GF-D8 (cell line): ENCODE data around the gene PKP1.

ENCODE experiments used
- DNase-seq: peaks from one replicate; lab custom pipeline; 2025; lab: John Stamatoyannopoulos, UW

The PKP1 gene

DNA sequence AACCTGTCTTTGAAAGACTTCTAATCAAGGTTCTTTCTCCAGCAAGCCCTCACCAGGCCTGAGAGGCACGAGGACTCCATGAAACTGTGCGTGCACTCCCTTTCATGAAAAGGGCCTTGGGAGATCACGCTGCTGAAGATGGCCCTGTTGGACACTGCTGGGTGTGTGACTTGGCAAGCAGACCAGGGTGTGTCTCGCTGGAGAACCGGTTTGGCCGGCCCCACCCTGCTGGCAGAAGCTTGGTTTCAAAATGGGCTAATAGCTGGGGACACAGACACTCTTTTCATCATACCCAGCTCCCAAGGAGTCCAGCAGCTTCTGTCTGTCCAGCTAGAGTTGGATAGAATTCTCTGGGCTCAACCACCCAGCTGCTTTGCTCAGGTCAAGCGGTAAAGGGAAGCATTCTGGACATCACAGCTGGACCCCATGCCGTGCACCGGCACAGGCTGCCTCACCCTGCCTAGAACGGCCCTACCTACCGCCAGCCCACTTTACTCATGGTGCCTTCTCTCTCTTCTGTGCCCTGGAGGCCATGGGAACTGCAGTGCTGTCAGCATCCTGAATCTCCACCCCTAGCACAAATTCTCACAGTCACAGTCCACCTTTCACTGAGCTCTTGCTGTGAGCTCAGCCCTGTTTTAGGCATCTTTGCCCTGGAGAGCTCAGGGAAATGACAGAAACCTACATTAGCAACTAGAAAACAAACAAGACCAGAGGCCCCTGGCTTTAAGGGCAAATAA, 24.6 kb downstream of the PKP1 start:
- no peak for DNase-seq

DNA sequence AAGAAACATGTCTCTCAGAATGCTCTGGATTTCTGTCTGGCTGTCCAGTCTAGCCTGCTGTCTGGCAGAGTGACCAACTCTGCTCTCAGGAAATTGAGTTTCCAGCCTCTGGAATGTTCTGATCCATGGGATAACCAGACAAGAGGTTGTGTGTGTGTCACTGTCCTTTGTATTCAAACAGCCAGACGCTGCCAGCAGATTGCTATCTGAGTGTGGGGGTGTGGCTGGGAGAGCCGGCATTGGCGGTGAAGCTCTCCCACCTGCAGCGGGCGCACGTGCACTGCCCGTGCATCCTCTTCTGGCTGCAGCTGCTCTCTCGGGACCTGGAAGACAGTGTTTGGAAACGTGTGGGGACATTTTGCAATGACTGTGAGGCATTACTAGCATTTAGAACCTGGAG, 26.1 kb downstream of the PKP1 start:
- peak; percentile 51 for DNase-seq

DNA sequence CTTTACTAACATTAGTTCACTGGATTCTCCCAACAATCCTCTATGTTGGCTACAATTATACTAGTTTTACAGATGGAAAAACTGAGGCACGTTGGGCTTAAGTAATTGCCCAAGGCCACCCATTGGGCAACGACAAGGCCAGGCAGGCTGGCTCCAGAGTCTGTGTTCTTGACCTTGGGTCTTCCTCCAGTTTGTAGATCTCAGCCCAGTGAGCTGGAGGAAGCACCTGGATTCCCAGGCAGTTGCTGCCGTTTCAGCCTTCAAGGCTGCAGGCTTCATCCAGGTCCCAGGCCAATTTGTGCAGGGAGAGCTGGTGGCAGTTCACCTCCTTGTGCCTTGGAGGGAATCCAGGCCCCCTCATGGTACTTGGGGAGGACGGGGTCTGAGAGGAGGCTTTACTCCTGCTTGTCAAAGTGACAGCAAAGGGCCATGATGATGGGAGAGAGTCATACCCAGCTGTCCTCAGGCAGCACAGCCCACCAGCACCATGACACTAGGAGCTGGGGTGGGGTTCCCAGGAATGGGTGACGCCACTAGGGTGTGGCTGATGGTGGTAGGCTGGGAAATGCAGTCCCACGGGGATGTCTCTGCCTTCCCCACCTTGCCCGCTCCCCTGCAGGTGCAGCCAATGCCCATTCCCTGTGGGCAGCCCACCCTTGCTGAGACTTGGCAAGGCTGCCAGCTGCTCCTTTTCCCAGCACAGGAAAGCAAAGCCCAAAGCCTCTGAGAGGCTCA, 27.1 kb downstream of the PKP1 start:
- DNase-seq, result no peak

DNA sequence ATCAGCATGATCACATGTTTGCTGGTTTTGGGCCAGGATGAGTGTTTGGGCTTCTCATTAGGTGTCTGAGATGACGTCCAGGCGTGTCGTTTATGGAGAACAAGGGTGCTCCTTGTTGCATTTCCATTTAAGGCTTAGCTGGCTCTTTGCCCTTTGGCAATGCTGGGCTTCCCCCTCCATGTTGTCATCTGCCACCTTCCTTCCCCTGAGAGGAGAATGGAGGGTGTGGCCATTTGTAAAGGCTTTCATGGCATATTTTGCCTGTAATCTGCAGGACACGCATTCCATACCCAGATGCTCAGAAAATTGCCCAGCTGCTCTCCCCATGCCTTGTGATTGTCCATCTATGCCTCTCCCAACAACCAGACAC, 27.7 kb downstream of the PKP1 start:
- no peak for DNase-seq

- peak; percentile 39 for DNase-seq
Measured at GRCh38 chr1:201311356-201312011, 28.2 kb downstream of the PKP1 start.

GRCh38 chr1:201312298-201312697, 29.0 kb downstream of the PKP1 start:
- DNase-seq, result no peak

DNA sequence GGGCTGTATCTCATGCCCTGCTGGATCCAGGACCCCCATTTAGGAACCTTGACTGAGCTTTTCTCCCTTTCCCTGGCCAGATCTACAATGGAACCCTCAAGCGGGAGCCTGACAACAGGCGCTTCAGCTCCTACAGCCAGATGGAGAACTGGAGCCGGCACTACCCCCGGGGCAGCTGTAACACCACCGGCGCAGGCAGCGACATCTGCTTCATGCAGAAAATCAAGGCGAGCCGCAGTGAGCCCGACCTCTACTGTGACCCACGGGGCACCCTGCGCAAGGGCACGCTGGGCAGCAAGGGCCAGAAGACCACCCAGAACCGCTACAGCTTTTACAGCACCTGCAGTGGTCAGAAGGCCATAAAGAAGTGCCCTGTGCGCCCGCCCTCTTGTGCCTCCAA, 29.8 kb downstream of the PKP1 start:
- DNase-seq, result no peak

- DNase-seq, result no peak
Measured at GRCh38 chr1:201316556-201316955, 33.2 kb downstream of the PKP1 start.

DNA sequence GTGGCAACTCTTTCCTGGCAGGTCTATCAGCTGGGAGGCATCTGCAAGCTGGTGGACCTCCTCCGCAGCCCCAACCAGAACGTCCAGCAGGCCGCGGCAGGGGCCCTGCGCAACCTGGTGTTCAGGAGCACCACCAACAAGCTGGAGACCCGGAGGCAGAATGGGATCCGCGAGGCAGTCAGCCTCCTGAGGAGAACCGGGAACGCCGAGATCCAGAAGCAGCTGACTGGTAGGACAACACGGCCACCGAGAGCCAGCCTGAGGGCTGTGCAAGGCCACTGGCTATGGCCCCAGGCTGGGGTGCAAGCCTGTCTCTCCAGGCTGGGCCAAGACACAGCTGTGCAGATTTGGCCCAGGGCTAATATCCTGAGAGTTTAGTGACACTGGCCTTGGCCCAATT, 34.2 kb downstream of the PKP1 start:
- DNase-seq, result no peak

DNA sequence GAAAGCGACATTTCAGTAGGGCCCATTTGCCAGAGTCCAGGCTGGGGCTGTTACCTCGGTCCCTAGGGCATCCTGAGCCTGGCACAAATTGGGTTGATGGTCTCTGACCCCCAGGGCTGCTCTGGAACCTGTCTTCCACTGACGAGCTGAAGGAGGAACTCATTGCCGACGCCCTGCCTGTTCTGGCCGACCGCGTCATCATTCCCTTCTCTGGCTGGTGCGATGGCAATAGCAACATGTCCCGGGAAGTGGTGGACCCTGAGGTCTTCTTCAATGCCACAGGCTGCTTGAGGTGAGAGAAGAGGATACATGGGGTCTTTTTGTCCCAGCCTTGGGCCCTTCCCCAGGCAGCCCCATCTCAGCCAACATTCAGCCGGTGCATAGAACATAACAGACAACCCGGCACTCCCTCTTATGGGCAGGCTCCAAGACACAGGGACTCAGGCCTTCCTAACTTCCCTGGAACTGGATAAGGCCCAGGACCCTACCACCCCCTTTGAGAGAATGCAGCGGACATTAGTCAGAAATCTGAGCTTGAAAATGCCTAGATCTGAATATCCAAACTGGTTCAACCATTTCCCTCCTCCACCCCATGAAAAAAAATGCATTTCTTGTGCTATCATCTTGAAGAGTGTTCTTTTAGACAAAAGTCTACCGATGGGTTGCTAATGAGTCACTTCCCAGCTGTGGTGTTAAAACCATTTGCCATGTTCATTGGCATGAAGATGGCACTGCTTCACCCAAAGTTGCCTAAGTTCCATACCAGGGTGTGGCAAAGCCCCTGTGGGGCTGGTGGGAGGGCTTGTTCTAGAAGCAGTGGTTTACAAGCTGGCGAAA, 35.4 kb downstream of the PKP1 start:
- DNase-seq, result no peak

- DNase-seq, result no peak
Measured at GRCh38 chr1:201319631-201320030, 36.3 kb downstream of the PKP1 start.

GRCh38 chr1:201320168-201320788, 37.0 kb downstream of the PKP1 start:
- DNase-seq, result no peak

DNA sequence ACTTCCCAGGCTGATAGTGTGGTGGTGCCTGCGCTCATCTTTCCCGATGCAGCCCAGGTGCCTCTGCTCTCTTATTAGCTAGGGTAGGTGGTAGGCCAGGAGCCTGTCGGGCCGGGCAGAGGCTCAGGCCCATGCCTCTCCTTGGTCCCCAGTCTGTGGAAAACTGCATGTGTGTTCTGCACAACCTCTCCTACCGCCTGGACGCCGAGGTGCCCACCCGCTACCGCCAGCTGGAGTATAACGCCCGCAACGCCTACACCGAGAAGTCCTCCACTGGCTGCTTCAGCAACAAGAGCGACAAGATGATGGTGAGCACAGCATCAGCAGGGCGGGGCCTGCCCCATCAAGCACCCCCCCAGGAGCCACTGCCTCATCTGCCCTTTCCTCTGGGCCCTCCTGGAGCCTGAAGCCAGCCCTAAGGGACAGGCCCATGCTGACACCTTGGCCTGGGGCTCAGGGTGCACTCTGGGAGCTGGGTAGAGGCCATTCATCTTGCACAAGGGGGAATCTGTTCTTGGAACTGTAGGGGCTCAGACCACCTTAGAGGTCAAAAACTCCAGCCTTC, 38.6 kb downstream of the PKP1 start:
- no peak for DNase-seq

GRCh38 chr1:201322653-201323510, 39.6 kb downstream of the PKP1 start:
- DNase-seq, result no peak

DNA sequence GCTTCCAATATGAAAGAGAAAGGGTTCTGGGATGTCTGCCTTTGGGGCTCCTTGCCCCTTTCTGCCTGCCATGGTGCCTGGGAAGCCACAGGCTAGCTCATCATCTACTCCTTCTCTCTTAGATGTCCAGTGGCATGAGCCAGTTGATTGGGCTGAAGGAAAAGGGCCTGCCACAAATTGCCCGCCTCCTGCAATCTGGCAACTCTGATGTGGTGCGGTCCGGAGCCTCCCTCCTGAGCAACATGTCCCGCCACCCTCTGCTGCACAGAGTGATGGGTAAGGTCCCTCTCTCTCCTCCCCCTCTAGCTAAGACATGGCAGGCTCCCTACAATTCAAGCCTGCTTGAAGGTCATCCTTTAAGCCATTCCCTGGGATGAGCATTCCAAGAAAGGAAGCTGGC, 41.0 kb downstream of the PKP1 start:
- DNase-seq, result no peak

- DNase-seq, result no peak
Measured at GRCh38 chr1:201324821-201325677, 41.7 kb downstream of the PKP1 start.

DNA sequence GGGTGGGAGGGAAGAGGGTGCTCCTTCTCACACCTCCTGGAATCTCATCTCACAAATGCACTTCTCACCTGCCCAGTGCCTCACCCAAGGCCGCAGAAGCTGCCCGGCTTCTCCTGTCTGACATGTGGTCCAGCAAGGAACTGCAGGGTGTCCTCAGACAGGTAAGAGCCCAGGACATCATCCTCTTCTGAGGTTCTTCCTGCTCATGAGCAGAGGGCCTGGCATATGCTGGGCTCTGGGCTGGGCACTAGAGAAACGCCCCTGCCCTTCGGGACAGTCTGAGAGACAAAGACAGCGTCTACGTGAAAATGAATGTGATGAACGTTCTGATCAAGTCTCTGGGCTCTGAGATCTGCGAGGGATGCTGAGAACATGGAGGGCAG, 42.4 kb downstream of the PKP1 start:
- no peak for DNase-seq

- no peak for DNase-seq
Measured at GRCh38 chr1:201326710-201327109, 43.4 kb downstream of the PKP1 start.

- no peak for DNase-seq
Measured at GRCh38 chr1:201327687-201328240, 44.5 kb downstream of the PKP1 start.
